HepG2 (cell line): ENCODE results near the gene ADRA2B. TPM values are rescaled to one million over a fixed set of nuclear protein-coding genes. Genes with fewer than 3 reads are reported as not detected.

ENCODE experiments used
- ATAC-seq: fragments of 200-7000 bp; cut with Tn5 transposase; 3 replicates; pipeline ENCODE4 v1.9.1; 2020; ENCODE audit warnings: mild to moderate bottlenecking, moderate library complexity
- BruUV-seq: library from RNA; stranded (reverse); fragments of 400-500 nt; replicated peaks from 2 replicates; lab custom pipeline; 2021; lab: Mats Ljungman, UMichigan
- CTCF ChIA-PET: fragments of 300-600 bp; formaldehyde crosslinking; extraction: SDS; loops from one replicate; lab custom pipeline; 2021; ENCODE audit warnings: low total read pairs, inconsistent platforms, low intra/inter-chr PET ratio; lab: Yijun Ruan, JAX
- POLR2A ChIA-PET: fragments of 350-600 bp; sonication (Branson Sonifier 250); formaldehyde crosslinking; loops from one replicate; lab custom pipeline; 2020; ENCODE audit warnings: antibody characterized with exemption, inconsistent platforms; lab: Yijun Ruan, JAX
- DNase-seq: peaks from one replicate; pipeline ENCODE4 v3.0.0-alpha.2; 2015; ENCODE audit warnings: low spot score
- FAIRE-seq: peaks from 3 replicates; lab custom pipeline; 2011; peaks lifted over from hg19 to GRCh38; lab: Jason Lieb, UNC
- H2AFZ ChIP-seq: one replicate; pipeline ENCODE4 v1.6.1; 2011; ENCODE audit warnings: low read length, inconsistent platforms
- H3K27ac ChIP-seq: fragments of 300-600 bp; 3 replicates; pipeline ENCODE4 v1.8.0; 2011; ENCODE audit warnings: mixed run types, mild to moderate bottlenecking, mixed read lengths, low read length, inconsistent platforms; ENCODE audit not compliant: insufficient read depth; ENCODE audit errors: extremely low read length
- H3K27me3 ChIP-seq, 2 experiments: fragments of 200-600 bp in 1 of 2; 2 replicates in 1 of 2; 3 replicates in 1 of 2; pipeline versions ENCODE4 v1.6.0 to v1.8.0; 2011; ENCODE audit warnings: low read length in 2 of 2, mild to moderate bottlenecking in 2 of 2, moderate library complexity in 2 of 2, inconsistent platforms in 1 of 2; ENCODE audit not compliant: insufficient read depth in 2 of 2, control insufficient read depth in 1 of 2
- H3K36me3 ChIP-seq, 2 experiments: fragments of 200-600 bp in 1 of 2; replicated peaks in 1 of 2; 2 replicates in 1 of 2; 3 replicates in 1 of 2; pipeline versions ENCODE4 v1.5.1 to v1.8.0; 2011; ENCODE audit warnings: low read length in 2 of 2, inconsistent platforms in 1 of 2; ENCODE audit not compliant: insufficient read depth in 2 of 2, control insufficient read depth in 1 of 2
- H3K4me1 ChIP-seq: 2 replicates; pipeline ENCODE4 v1.5.1; 2012; ENCODE audit warnings: low read length, inconsistent platforms; ENCODE audit not compliant: insufficient read depth
- H3K4me2 ChIP-seq: 2 replicates; pipeline ENCODE4 v1.6.0; 2011; ENCODE audit warnings: low read depth, low read length, inconsistent platforms
- H3K4me3 ChIP-seq, 3 experiments: fragments of 200-600 bp in 1 of 3; sonication (generic), shearing (Covaris generic) in 1 of 3; replicated peaks in 1 of 3; 2 replicates each; pipeline ENCODE4 v1.5.1; 2011 to 2016; ENCODE audit warnings: low read length in 3 of 3, inconsistent platforms in 2 of 3, low read depth in 2 of 3, mild to moderate bottlenecking in 2 of 3, control low read depth in 1 of 3, mixed read lengths in 1 of 3; ENCODE audit not compliant: insufficient read depth in 1 of 3
- H3K79me2 ChIP-seq: one replicate; pipeline ENCODE4 v1.6.1; 2011; ENCODE audit warnings: low read length, inconsistent platforms; ENCODE audit not compliant: insufficient read depth
- H3K9ac ChIP-seq: 2 replicates; pipeline ENCODE4 v1.6.0; 2011; ENCODE audit warnings: mild to moderate bottlenecking, low read depth, low read length, inconsistent platforms; ENCODE audit not compliant: insufficient read depth
- H3K9me3 ChIP-seq: 2 replicates; pipeline ENCODE4 v1.5.1; 2012; ENCODE audit warnings: mild to moderate bottlenecking, low read length
- H4K20me1 ChIP-seq: 2 replicates; pipeline ENCODE4 v1.6.0; 2011; ENCODE audit warnings: inconsistent platforms, mild to moderate bottlenecking, low read length, moderate library complexity; ENCODE audit not compliant: insufficient read depth
- CREB1 ChIP-seq, 2 experiments: fragments of 450-650 bp in 1 of 2; IDR thresholded peaks; 2 replicates each; pipeline ENCODE4 v1.6.1; 2016 to 2017; ENCODE audit warnings: control low read depth in 1 of 2, mild to moderate bottlenecking in 1 of 2, missing compliant biosample characterization in 1 of 2, missing genetic modification characterization in 1 of 2
- KDM6A ChIP-seq: IDR thresholded peaks from 2 replicates; pipeline ENCODE4 v1.6.1; 2016; ENCODE audit warnings: low read depth
- SOX13 ChIP-seq, 3 experiments: fragments of 450-650 bp in 1 of 3; sonication (generic) in 1 of 3; formaldehyde crosslinking in 1 of 3; IDR thresholded peaks in 2 of 3; conservative IDR thresholded peaks in 1 of 3; 2 replicates each; pipeline versions ENCODE4 v1.5.0 to v1.6.1; 2016 to 2020; ENCODE audit warnings: antibody characterized with exemption in 1 of 3, mild to moderate bottlenecking in 1 of 3, missing compliant biosample characterization in 1 of 3, missing genetic modification reagents in 1 of 3, moderate library complexity in 1 of 3
- TEAD2 ChIP-seq: sonication (generic); formaldehyde crosslinking; IDR thresholded peaks from 2 replicates; pipeline ENCODE4 v1.9.0; 2021; ENCODE audit warnings: missing genetic modification reagents
- ZNF292 ChIP-seq: sonication (generic); formaldehyde crosslinking; IDR thresholded peaks from 2 replicates; pipeline ENCODE4 v1.8.1; 2022; ENCODE audit warnings: mild to moderate bottlenecking, low read depth, missing genetic modification reagents, borderline replicate concordance
- WGBS: methylation state at CpG from one replicate; pipeline ENCODE4 v1.1.6; 2017; ENCODE audit warnings: low lambda C conversion rate; 5-methylcytosine and 5-hydroxymethylcytosine counted together
- in situ Hi-C: cut with HindIII; loops from 2 replicates; pipeline ENCODE4 v1.10.0; 2017; ENCODE audit warnings: low pct_unique_long_range_greater_than_20kb; ENCODE audit not compliant: extremely low pct_ligation_motif_present
- intact Hi-C: fragments of 100-400 bp; cut with micrococcal nuclease; formaldehyde crosslinking; loops from one replicate; pipeline ENCODE4 v1.10.0; 2022; ENCODE audit not compliant: unreplicated experiment
- polyA plus RNA-seq, 8 experiments: library from polyadenylated mRNA; depleted of rRNA in 3 of 8; stranded (reverse) in 7 of 8; unstranded in 1 of 8; fragments of >200 nt; fragmentation: Illumina TruSeq in 4 of 8; extraction: Trizol in 4 of 8; gene quantifications; 2 replicates each; pipeline versions ENCODE4 v1.2.1 to v1.2.3, GENCODE V29; 2011 to 2016; ENCODE audit warnings: low read depth in 4 of 8, missing spikeins in 1 of 8, mixed read lengths in 1 of 8; ENCODE audit not compliant: insufficient read depth in 1 of 8
- total RNA-seq, 5 experiments: library from RNA; depleted of rRNA; stranded (reverse); fragments of >200 nt; fragmentation: Illumina TruSeq; extraction: Trizol; gene quantifications; 2 replicates each; pipeline ENCODE4 v1.2.3, GENCODE V29; 2016; ENCODE audit warnings: low read depth in 1 of 5
- TF ChIP-seq, protein P1 (sequence below): sonication (generic); formaldehyde crosslinking; IDR thresholded peaks from 2 replicates; pipeline ENCODE4 v1.5.0; 2020; ENCODE audit warnings: mild to moderate bottlenecking, missing genetic modification reagents

The ADRA2B gene
- total and polyA plus RNA-seq, 2 of the 13 experiments (the other 11 are each of a cell fraction or from before 2014, with no cell fraction given): not detected

DNA sequence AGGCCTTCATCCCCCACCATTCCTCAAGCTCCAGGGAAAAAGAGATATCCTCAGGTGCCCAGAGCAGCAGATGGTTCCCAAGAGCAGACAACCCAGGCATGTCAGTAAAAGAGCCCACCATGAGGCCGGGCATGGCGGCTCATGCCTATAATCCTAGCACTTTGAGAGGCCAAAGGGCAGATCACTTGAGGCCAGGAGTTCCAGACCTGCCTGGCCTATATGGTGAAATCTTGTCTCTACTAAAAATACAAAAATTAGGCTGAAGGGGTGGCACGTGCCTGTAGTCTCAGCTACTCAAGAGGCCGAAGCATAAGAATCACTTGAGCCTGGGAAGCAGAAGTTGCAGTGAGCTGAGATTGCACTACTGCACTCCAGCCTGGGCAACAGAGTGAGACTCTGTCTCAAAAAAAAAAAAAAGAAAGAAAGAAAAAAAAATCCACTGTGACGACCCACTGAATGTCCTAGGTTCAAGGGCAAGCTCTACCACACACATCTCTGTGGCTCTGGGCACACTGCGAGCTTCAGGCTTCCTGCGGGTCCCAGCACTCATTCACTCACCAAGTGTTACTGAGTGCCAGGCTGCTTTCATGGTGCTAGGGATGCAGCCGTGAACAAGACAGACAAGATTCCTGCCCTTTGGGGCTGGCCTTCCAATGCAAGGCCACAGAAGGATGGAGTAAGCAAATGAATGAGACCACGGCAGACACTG is 35.4 kb upstream of the ADRA2B start:
- WGBS: 50% methylated on average over 9 of the region's 9 CpGs
- ChIA-PET POLR2A (no interaction called here), CTCF (no interaction called here)
- Histone ChIP-seq H3K9me3 (no peaks in the 10 kb centered on the region), H3K4me2 (no peak overlapping the region), H3K9ac (no peak overlapping the region), H3K79me2 (no peaks in the 10 kb centered on the region), H3K4me3 (no peak overlapping the region), H2AFZ (no peak overlapping the region), H3K27ac (no peak overlapping the region), H3K4me1 (peaks cover 4% of the 10 kb centered on the region; the same call in 1 of the 2 replicates), H3K36me3 (no peaks in the 10 kb centered on the region), H3K27me3 (peaks cover 16 to 72% of the 10 kb centered on the region in 2 experiments; a peak in 4 of 5 replicates), H4K20me1 (no peaks in the 10 kb centered on the region)
- BruUV-seq: no TSS peak
- in situ Hi-C loops (no loop called here), intact Hi-C loops (no loop called here)
- no peak for TF ChIP-seq TEAD2 (CRISPR knock-in tag)
- TF ChIP-seq CREB1 (IDR thresholded peaks at IDR 0.05): no peak
- TF ChIP-seq CREB1 (CRISPR knock-in tag; IDR thresholded peaks at IDR 0.05): no peak
- no peak for TF ChIP-seq KDM6A
- no peak for TF ChIP-seq SOX13 (IDR thresholded peaks at IDR 0.05)
- TF ChIP-seq SOX13 (CRISPR knock-in tag; conservative IDR thresholded peaks at IDR 0.05 in 1 of 2, IDR thresholded peaks at IDR 0.05 in 1 of 2): no peak
- TF ChIP-seq ZNF292 (CRISPR knock-in tag): no peak
- TF ChIP-seq, protein P1, sequence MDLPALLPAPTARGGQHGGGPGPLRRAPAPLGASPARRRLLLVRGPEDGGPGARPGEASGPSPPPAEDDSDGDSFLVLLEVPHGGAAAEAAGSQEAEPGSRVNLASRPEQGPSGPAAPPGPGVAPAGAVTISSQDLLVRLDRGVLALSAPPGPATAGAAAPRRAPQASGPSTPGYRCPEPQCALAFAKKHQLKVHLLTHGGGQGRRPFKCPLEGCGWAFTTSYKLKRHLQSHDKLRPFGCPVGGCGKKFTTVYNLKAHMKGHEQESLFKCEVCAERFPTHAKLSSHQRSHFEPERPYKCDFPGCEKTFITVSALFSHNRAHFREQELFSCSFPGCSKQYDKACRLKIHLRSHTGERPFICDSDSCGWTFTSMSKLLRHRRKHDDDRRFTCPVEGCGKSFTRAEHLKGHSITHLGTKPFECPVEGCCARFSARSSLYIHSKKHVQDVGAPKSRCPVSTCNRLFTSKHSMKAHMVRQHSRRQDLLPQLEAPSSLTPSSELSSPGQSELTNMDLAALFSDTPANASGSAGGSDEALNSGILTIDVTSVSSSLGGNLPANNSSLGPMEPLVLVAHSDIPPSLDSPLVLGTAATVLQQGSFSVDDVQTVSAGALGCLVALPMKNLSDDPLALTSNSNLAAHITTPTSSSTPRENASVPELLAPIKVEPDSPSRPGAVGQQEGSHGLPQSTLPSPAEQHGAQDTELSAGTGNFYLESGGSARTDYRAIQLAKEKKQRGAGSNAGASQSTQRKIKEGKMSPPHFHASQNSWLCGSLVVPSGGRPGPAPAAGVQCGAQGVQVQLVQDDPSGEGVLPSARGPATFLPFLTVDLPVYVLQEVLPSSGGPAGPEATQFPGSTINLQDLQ (CRISPR knock-in tag): no peak
- no peak for ATAC-seq
- DNase-seq: no peak
- FAIRE-seq: no peak
